ENCODE data around the gene LMBR1. TPM values are rescaled to one million over a fixed set of nuclear protein-coding genes. Genes with fewer than 3 reads are reported as not detected.

The LMBR1 gene
- total RNA-seq, 1 donor from 2014 or later = 37.6 TPM

DNA sequence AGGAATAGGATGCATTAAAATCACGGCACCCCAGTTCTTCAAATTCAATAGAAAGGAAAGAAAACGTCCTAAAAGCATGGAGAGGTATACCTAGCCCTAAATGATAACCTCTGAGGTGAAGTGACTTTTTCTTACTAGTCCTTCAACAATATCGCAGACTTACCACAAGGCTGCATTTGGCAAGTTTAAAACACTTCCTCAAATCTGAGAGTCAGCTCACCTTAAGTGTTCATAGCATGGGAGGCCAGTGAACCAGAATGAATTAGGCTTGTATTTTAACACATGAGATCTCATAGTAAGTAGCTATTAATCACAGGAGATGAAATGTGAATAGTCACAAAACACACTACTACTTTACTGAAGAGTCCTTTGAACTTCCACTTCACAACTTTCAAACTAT is 128.2 kb downstream of the LMBR1 start:
- TF ChIP-seq CTCF (IDR thresholded peaks at IDR 0.05; ENCODE audit: borderline replicate concordance) = no peak
- Histone ChIP-seq H3K4me1 (no peaks in the 10 kb centered on the region), H3K36me3 (peaks cover 17% of the 10 kb centered on the region), H3K4me3 (no peak overlapping the region), H3K27me3 (ENCODE audit: low read depth) (no peaks in the 10 kb centered on the region), H3K27ac (replicated peaks) (no peak overlapping the region), H3K9me3 (replicated peaks) (no peaks in the 10 kb centered on the region)
- intact Hi-C loops (cut with micrococcal nuclease) = no loop called here
- DNase-seq = no peak

- intact Hi-C loops (cut with micrococcal nuclease) = no loop called here
- Histone ChIP-seq H3K36me3 (peaks cover 17% of the 10 kb centered on the region), H3K4me3 (no peak overlapping the region), H3K9me3 (replicated peaks) (no peaks in the 10 kb centered on the region), H3K27ac (replicated peaks) (no peak overlapping the region), H3K4me1 (no peaks in the 10 kb centered on the region), H3K27me3 (ENCODE audit: low read depth) (no peaks in the 10 kb centered on the region)
- TF ChIP-seq CTCF (IDR thresholded peaks at IDR 0.05; ENCODE audit: borderline replicate concordance) = peak; percentile 76
- DNase-seq = peak; percentile 56
These were observed 128.8 kb downstream of the LMBR1 start for GRCh38 chr7:156764016-156764669.

GRCh38 chr7:156759579-156760202 is 133.3 kb downstream of the LMBR1 start:
- no peak for TF ChIP-seq CTCF (IDR thresholded peaks at IDR 0.05; ENCODE audit: borderline replicate concordance)
- no peak for DNase-seq
- intact Hi-C loops (cut with micrococcal nuclease) = no loop called here
- no peaks in the 10 kb centered on the region for H3K9me3 ChIP-seq (replicated peaks)
- no peaks in the 10 kb centered on the region for H3K4me1 ChIP-seq
- no peaks in the 10 kb centered on the region for H3K27me3 ChIP-seq (ENCODE audit: low read depth)
- H3K4me3 ChIP-seq = no peak overlapping the region
- peaks cover 30% of the 10 kb centered on the region for H3K36me3 ChIP-seq
- no peak overlapping the region for H3K27ac ChIP-seq (replicated peaks)

DNA sequence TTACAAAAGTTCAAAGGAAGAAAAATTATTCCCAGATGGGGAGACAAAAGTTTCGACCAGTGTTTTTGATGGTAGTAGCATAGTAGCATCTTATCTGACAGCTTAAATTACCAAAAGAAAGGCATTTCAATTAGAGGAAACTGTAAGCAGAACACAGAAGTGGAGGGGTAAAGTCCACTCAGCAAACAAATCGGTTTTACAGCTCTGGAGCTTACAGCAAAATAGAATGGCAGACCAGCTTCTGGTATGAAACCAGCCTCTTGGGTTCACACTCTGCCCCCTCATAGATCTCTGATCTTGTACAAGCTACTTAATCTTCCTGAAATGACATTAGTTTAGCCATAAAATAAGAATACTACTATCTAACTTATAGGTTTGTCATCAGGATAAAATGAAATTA is 133.8 kb downstream of the LMBR1 start:
- Histone ChIP-seq H3K36me3 (peaks cover 31% of the 10 kb centered on the region), H3K27ac (replicated peaks) (no peak overlapping the region), H3K4me3 (no peak overlapping the region), H3K27me3 (ENCODE audit: low read depth) (no peaks in the 10 kb centered on the region), H3K4me1 (no peaks in the 10 kb centered on the region), H3K9me3 (replicated peaks) (no peaks in the 10 kb centered on the region)
- intact Hi-C loops (cut with micrococcal nuclease) = no loop called here
- no peak for DNase-seq
- TF ChIP-seq CTCF (IDR thresholded peaks at IDR 0.05; ENCODE audit: borderline replicate concordance) = no peak

DNA sequence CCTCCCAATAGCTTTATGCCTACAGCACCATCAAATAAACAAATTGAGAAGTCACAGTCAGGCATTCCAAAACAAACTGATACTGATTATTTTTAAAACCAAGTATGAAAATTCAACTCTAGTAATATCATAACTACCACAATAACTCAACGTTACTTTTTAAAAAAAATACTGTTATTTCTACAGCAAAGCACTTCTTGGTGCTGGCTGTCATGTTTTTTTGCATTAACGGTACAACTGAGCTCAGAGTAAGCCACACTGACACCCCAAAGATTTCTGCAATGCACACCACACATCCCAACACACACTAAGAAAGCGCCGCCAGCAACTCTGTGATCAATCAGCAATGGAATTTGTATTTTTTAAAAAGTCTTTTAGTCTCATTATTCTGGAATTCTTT is 138.8 kb downstream of the LMBR1 start:
- peaks cover 21% of the 10 kb centered on the region for H3K36me3 ChIP-seq
- H3K27ac ChIP-seq (replicated peaks) = no peak overlapping the region
- TF ChIP-seq CTCF (IDR thresholded peaks at IDR 0.05; ENCODE audit: borderline replicate concordance) = no peak
- no peaks in the 10 kb centered on the region for H3K9me3 ChIP-seq (replicated peaks)
- no peak overlapping the region for H3K4me3 ChIP-seq
- DNase-seq = no peak
- intact Hi-C loops (cut with micrococcal nuclease) = no loop called here
- H3K4me1 ChIP-seq = peaks cover under 1% of the 10 kb centered on the region
- H3K27me3 ChIP-seq (ENCODE audit: low read depth) = no peaks in the 10 kb centered on the region
